ENCODE results near the gene SAYSD1. TPM values are rescaled to one million over a fixed set of nuclear protein-coding genes. Genes with fewer than 3 reads are reported as not detected.

Gene SAYSD1
- total and polyA plus RNA-seq, 9 of the 15 experiments (the other 6 are each of a cell fraction or from before 2014, with no cell fraction given) = 3.5 to 19.1 (median 12.4) TPM

- TF ChIP-seq, protein P1, sequence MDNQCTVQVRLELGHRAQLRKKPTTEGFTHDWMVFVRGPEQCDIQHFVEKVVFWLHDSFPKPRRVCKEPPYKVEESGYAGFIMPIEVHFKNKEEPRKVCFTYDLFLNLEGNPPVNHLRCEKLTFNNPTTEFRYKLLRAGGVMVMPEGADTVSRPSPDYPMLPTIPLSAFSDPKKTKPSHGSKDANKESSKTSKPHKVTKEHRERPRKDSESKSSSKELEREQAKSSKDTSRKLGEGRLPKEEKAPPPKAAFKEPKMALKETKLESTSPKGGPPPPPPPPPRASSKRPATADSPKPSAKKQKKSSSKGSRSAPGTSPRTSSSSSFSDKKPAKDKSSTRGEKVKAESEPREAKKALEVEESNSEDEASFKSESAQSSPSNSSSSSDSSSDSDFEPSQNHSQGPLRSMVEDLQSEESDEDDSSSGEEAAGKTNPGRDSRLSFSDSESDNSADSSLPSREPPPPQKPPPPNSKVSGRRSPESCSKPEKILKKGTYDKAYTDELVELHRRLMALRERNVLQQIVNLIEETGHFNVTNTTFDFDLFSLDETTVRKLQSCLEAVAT (IDR thresholded peaks at IDR 0.05) = no peak
These were observed 39.8 kb downstream of the SAYSD1 start (continued) for GRCh38 chr6:39075010-39075686.

- H3K27ac ChIP-seq (ENCODE audit: extremely low read depth, low read depth, low read length) = no peak overlapping the region
- H3K36me3 ChIP-seq (ENCODE audit: control insufficient read depth, insufficient read depth, low read length) = no peaks in the 10 kb centered on the region
- TF ChIP-seq, protein P2, sequence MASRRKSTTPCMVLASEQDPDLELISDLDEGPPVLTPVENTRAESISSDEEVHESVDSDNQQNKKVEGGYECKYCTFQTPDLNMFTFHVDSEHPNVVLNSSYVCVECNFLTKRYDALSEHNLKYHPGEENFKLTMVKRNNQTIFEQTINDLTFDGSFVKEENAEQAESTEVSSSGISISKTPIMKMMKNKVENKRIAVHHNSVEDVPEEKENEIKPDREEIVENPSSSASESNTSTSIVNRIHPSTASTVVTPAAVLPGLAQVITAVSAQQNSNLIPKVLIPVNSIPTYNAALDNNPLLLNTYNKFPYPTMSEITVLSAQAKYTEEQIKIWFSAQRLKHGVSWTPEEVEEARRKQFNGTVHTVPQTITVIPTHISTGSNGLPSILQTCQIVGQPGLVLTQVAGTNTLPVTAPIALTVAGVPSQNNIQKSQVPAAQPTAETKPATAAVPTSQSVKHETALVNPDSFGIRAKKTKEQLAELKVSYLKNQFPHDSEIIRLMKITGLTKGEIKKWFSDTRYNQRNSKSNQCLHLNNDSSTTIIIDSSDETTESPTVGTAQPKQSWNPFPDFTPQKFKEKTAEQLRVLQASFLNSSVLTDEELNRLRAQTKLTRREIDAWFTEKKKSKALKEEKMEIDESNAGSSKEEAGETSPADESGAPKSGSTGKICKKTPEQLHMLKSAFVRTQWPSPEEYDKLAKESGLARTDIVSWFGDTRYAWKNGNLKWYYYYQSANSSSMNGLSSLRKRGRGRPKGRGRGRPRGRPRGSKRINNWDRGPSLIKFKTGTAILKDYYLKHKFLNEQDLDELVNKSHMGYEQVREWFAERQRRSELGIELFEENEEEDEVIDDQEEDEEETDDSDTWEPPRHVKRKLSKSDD (conservative IDR thresholded peaks at IDR 0.05; ENCODE audit: low read length) = no peak
- TF ChIP-seq, protein P3, sequence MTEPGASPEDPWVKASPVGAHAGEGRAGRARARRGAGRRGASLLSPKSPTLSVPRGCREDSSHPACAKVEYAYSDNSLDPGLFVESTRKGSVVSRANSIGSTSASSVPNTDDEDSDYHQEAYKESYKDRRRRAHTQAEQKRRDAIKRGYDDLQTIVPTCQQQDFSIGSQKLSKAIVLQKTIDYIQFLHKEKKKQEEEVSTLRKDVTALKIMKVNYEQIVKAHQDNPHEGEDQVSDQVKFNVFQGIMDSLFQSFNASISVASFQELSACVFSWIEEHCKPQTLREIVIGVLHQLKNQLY (CRISPR knock-in tag; conservative IDR thresholded peaks at IDR 0.05) = no peak
- no peak overlapping the region for H3K9ac ChIP-seq (ENCODE audit: insufficient read depth in 1 of 2, low read depth in 2 of 2, low read length in 2 of 2)
- FAIRE-seq = no peak
- H3K27me3 ChIP-seq (ENCODE audit: control insufficient read depth in 2 of 2, insufficient read depth in 2 of 2, low read length in 2 of 2) = peaks cover 30 to 70% of the 10 kb centered on the region in 2 experiments; a peak in 4 of 5 replicates
- H3K4me2 ChIP-seq (ENCODE audit: insufficient read depth, low read length) = no peak overlapping the region
- no peak for ATAC-seq
- DNase-seq (ENCODE audit: extremely low read depth in 1 of 4, low spot score in 3 of 4) = no peak
- no TSS peak for BruUV-seq (replicated peaks)
- no peak overlapping the region for H3K4me3 ChIP-seq
- CTCF ChIA-PET (ENCODE audit: low intra/inter-chr PET ratio) = no interaction called here
- intact Hi-C loops (cut with micrococcal nuclease) (no loop called here), in situ Hi-C loops (cut with MboI) (no loop called here)
- under 1% methylated on average over 9 of the region's 9 CpGs for WGBS (ENCODE audit: insufficient coverage, low coverage, missing lambda C conversion rate)
- POLR2A ChIA-PET = interaction anchor here (0.7 to 1.0 kb wide), 3 partner anchors 12 to 71 kb away, joined by 3 to 4 read pairs (median 3); no protein-coding TSS in a partner anchor
- H3K9me1 ChIP-seq (ENCODE audit: control insufficient read depth, insufficient read depth, low read length) = no peaks in the 10 kb centered on the region
- no peak overlapping the region for H2AFZ ChIP-seq (ENCODE audit: low read depth, low read length)
- H4K20me1 ChIP-seq (replicated peaks; ENCODE audit: control insufficient read depth, insufficient read depth, low read length) = peaks cover 4% of the 10 kb centered on the region; the same call in 1 of the 2 replicates
- no peaks in the 10 kb centered on the region for H3K79me2 ChIP-seq (ENCODE audit: control insufficient read depth, insufficient read depth, low read length)
- H3K9me3 ChIP-seq (replicated peaks; ENCODE audit: control insufficient read depth, insufficient read depth, low read depth, low read length) = no peaks in the 10 kb centered on the region
- H3K4me1 ChIP-seq (replicated peaks in 1 of 2; ENCODE audit: control insufficient read depth in 2 of 2, insufficient read depth in 2 of 2, low read length in 2 of 2) = no peaks in the 10 kb centered on the region
These were observed 40.5 kb downstream of the SAYSD1 start for GRCh38 chr6:39074486-39074885.
